Effector CD4-positive, alpha-beta T cell (primary cell): ENCODE data around the gene MRGPRG.

ENCODE experiments used
- DNase-seq: peaks from one replicate; pipeline ENCODE4 v3.0.0-alpha.2; 2020

MRGPRG gene

GRCh38 chr11:3206922-3207204 lies 11.8 kb downstream of the MRGPRG start:
- DNase-seq = no peak

- no peak for DNase-seq
These were observed 12.3 kb downstream of the MRGPRG start for GRCh38 chr11:3206156-3206921.

GRCh38 chr11:3205261-3206155 lies 13.1 kb downstream of the MRGPRG start:
- DNase-seq = no peak

GRCh38 chr11:3204141-3205015 lies 14.2 kb downstream of the MRGPRG start:
- no peak for DNase-seq

- DNase-seq = no peak
These were observed 15.2 kb downstream of the MRGPRG start for GRCh38 chr11:3203221-3204043.

DNA sequence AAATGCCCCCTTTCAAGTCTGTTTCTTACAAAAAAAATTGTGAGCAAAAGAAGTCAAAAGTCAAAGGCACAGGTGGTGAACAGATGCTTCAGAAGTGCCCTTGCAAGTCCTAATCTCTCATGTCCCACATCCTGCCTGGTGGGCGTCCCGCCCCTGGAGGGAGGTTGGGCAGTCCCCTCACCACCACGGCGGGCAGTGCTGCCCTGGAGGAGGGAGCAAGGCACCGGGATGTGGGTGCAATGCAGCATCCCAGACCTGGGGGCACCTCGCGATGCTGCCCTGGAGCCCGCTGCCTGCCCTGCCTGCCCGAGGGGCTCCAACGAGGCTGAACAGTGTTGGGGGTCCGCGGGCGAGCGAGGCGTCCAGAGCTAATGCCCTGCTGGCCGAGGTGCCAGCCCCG lies 15.9 kb downstream of the MRGPRG start:
- DNase-seq = no peak

- DNase-seq = no peak
These were observed 16.3 kb downstream of the MRGPRG start for GRCh38 chr11:3202305-3202704.

DNA sequence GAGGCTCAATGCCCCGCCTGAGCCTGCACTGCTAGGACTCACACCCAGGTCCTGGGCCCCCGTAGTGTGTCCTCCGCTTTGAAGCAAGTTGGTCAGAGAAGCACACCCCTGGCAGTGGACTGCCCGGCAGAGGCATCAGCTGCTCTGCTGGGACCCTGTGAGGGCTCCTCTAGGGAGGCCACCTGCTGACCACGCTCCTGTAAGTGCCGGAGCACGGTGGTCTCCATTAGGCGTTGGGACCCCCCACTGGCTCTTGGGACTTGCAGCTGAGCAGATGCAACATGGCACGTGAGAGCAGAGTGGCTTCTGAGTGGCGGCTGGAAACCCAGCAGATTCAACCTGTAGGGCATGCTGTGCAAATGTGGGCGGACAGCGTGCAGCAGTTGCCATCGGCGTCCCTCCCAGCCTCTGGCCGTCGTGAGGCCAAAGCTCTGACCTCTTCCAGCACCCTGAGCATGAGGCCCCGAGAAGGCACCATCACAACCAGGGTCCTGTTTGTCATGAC lies 16.9 kb downstream of the MRGPRG start:
- DNase-seq = no peak

GRCh38 chr11:3201112-3201581 lies 17.5 kb downstream of the MRGPRG start:
- DNase-seq = no peak

- no peak for DNase-seq
These were observed 18.1 kb downstream of the MRGPRG start for GRCh38 chr11:3200388-3201111.

DNA sequence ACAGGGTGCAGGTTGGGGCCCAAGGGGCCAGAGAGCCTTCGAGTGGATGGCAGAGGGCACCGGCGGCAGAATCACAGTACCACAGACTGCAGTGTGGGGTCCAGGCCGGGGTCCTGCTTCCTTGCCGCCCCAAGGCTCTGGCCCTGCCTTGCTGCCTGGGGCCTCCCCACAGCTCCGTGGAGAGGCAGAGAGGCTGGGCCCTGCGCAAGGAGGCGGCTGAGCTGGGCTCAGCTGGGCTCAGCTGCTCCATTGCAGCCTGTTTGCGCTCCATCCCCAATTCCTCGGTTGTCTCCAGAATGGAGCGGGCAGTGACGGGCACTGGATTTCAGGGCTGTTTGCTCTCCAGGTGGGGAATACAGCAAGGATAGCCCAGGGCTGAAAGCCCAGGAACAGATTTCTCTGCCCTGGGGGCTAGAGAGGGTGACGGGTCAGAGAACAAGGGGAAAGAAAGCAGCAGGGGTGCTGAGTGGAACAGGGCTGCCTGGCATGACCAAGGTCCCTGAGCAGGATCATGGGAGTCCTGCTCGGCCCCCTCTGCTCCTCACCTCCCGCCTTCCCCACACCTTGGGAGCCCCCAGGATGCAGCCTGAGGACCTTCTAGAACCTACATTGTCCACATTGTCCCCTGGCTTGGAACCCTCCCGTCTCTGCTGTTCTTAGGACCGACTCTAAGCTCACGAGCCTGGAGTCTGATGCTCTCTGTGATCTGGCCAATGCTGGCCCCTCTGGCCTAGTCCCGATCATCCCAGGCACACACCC lies 18.9 kb downstream of the MRGPRG start:
- no peak for DNase-seq

GRCh38 chr11:3198815-3199214 lies 19.8 kb downstream of the MRGPRG start:
- no peak for DNase-seq

DNA sequence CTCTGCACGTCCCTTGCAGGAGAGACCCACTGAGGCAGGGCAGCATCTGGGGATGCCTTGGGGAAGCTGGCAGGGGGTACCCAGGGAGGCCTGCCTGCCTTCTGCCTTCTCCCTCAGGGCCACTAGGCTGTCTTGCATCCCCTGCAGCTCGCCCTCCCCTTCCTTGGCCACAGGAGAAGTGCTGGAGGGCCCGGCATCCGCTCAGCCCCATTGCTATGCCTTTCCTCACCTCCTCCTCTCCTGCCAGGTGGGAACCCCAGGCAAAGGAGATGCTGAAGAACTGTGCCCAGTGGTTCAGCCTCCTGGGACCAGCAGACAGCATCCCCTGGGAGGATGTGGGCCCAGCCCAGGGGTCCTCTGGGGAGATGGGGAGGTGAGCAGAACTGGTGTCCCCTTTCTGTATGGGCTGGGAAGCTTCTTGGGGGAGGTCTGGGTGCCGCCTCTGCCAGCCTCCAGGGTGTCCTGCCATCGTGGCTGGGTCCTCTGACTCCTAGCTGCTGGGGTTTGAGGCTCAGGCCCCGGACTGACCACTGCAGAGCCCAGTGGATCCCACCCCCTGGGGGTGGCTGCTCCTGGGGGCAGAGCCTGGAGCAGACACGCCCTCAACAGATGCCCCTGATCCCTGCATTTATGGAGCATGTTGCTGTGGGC lies 20.6 kb downstream of the MRGPRG start:
- no peak for DNase-seq

- no peak for DNase-seq
These were observed 21.4 kb downstream of the MRGPRG start for GRCh38 chr11:3197044-3197695.

DNA sequence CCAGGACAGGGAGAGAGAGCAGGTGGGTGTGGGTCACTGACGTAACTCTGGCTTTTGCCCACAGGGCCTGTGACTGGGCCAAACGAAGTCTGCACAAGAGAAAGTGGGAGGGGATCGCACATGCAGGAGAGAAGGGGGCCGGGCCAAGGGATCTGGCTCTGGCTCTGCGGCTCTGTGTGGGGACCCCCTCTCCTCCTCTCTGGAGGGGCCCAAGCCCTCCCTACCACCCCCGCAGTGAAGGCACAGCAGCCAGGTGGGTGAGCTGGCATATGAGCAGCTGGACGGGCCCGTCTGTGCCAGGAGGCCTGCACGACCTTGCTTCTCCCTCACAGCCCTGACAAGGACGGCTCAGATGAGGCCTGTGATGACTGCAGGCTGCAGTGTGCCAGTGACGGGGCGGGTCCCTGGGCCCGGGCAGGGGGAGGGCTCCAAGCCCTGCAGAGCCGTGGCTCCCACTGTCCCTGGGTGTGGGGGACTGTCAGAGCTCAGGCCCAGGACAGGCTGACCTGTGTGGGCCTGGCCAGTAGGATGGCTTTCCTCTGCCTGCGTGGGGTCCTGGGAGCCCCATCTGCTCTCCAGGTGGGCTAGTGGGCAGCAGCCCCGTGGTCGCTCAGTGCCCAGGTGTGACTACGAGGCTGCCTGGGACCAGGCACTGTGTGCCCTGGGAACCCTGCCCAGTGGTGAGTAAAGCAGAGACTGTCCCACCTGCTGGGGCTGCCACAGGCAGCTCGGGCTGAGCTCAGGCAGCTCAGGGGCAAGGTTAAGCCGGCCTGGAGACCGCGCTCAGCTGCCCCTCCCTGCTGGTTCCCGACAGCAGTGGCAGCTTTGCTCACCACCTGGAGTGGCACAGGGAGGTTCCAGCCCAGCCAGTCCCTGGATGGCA lies 22.2 kb downstream of the MRGPRG start:
- no peak for DNase-seq

DNA sequence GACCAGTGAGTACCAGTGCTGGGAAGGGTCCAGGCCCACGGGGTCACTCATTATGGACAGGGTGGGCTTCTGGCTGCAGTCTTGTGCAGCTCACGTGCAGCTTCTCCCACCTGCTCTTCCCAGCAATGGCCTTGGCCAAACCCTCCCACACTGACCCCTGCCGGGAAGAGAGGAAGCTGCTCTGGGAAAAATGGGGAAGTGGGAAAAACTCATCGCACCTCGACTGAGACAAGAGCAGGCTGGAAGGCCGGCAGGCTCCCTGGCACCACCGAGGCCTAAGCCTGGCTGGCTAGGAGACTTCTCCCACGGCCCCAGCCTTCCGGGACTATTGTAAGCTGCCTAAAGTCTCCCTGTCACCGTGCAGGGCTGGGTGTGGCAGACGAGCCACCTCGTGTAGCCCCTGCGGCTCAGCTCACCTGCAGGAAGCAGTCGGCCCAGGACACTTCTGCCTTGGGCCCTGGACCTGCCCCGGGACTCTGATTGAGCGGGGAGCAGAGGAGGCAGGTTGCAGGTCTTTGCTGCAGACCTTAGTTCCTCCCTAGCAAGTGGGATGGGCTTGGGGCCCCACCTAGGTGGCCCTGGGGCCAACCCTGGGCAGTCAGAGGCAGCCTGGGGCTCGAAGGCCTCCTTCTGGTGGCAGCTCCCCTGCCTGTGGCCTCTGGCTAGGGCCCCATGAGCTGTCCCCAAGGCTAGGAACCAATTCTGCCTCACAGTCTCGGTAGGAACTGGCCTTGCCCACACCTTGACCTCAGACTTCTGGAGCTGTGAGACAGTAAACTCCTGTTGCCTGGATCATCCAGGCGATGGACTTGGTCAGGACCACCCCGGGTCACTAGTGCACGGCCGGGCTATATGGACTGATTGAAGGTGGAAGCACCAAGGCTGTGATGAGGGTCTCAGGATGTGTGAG lies 23.1 kb downstream of the MRGPRG start:
- no peak for DNase-seq
